CD4-positive, alpha-beta memory T cell (primary cell): ENCODE data around the gene SLC39A10. TPM values are rescaled to one million over a fixed set of nuclear protein-coding genes. Genes with fewer than 3 reads are reported as not detected.
A peak's percentile ranks its signal among the peaks of the same experiment; 100 is the strongest.

Source experiments
- CTCF ChIA-PET: fragments of 350-600 bp; sonication (Branson Sonifier 250); formaldehyde crosslinking; loops from one replicate; lab custom pipeline; 2021; ENCODE audit warnings: inconsistent platforms; ENCODE audit not compliant: partially characterized antibody; lab: Charles Lee
- POLR2A ChIA-PET: fragments of 350-600 bp; sonication (Branson Sonifier 250); formaldehyde crosslinking; loops from one replicate; lab custom pipeline; 2021; ENCODE audit not compliant: partially characterized antibody; lab: Charles Lee
- DNase-seq, 5 donors: peaks; one replicate each; pipeline versions ENCODE4 v3.0.0 to v3.0.0-alpha.2; 2020 to 2022; ENCODE audit warnings: mixed read lengths in 1 of 5
- H3K27ac ChIP-seq: one replicate; pipeline ENCODE4 v1.7.0; 2013; ENCODE audit warnings: low read depth, low read length
- H3K27me3 ChIP-seq: 2 replicates; pipeline ENCODE4 v1.7.0; 2013; ENCODE audit warnings: mild to moderate bottlenecking, low read length, moderate library complexity; ENCODE audit not compliant: insufficient read depth
- H3K36me3 ChIP-seq: 2 replicates; pipeline ENCODE4 v1.7.0; 2013; ENCODE audit warnings: mild to moderate bottlenecking, low read length, moderate library complexity; ENCODE audit not compliant: insufficient read depth
- H3K4me1 ChIP-seq: 2 replicates; pipeline ENCODE4 v1.7.0; 2013; ENCODE audit warnings: mild to moderate bottlenecking, low read length, moderate library complexity; ENCODE audit not compliant: insufficient read depth
- H3K4me3 ChIP-seq, 2 donors: one replicate each; pipeline ENCODE4 v1.7.0; 2013; ENCODE audit warnings: low read length in 2 of 2, mild to moderate bottlenecking in 1 of 2
- H3K9me3 ChIP-seq, 2 donors: one replicate each; pipeline ENCODE4 v1.7.0; 2013; ENCODE audit warnings: low read length in 2 of 2, control low read depth in 1 of 2; ENCODE audit not compliant: control insufficient read depth in 1 of 2
- H3K27ac Mint-ChIP-seq, 7 donors: one replicate each; pipeline ENCODE4 v1.8.0; 2020 to 2021; ENCODE audit warnings: mixed read lengths in 7 of 7, mild to moderate bottlenecking in 6 of 7, inconsistent platforms in 3 of 7, moderate library complexity in 3 of 7
- H3K27me3 Mint-ChIP-seq, 2 donors: one replicate each; pipeline ENCODE4 v1.8.0; 2020 to 2021; ENCODE audit warnings: mixed read lengths in 2 of 2
- H3K36me3 Mint-ChIP-seq, 2 donors: one replicate each; pipeline ENCODE4 v1.8.0; 2020 to 2021; ENCODE audit warnings: mixed read lengths in 2 of 2, inconsistent platforms in 1 of 2, mild to moderate bottlenecking in 1 of 2
- H3K4me1 Mint-ChIP-seq, 4 donors: one replicate each; pipeline ENCODE4 v1.8.0; 2020 to 2021; ENCODE audit warnings: mixed read lengths in 4 of 4, mild to moderate bottlenecking in 1 of 4
- H3K4me3 Mint-ChIP-seq, 8 donors: one replicate each; pipeline ENCODE4 v1.8.0; 2020 to 2021; ENCODE audit warnings: mixed read lengths in 8 of 8, mild to moderate bottlenecking in 7 of 8, moderate library complexity in 6 of 8, inconsistent platforms in 3 of 8
- H3K9me3 Mint-ChIP-seq, 8 donors: one replicate each; pipeline ENCODE4 v1.8.0; 2020 to 2021; ENCODE audit warnings: mixed read lengths in 8 of 8, mild to moderate bottlenecking in 5 of 8, inconsistent platforms in 3 of 8, moderate library complexity in 1 of 8
- intact Hi-C: fragments of 100-400 bp; cut with micrococcal nuclease; formaldehyde crosslinking; loops from one replicate; pipeline ENCODE4 v1.15.1; 2023
- polyA plus RNA-seq, 2 donors: library from polyadenylated mRNA; unstranded; fragments of 300-500 nt; fragmentation: Illumina TruSeq; gene quantifications; one replicate each; pipeline ENCODE4 v1.2.3, GENCODE V29; 2021
- total RNA-seq, 2 experiments: library from RNA; stranded (reverse); gene quantifications; one replicate each; pipeline ENCODE4 v1.2.3, GENCODE V29; 2021

The SLC39A10 gene
- total and polyA plus RNA-seq, 4 experiments from 2014 or later, result 5.9 to 102 (median 54.4) TPM

- Mint-ChIP-seq H3K9me3 (no peaks in the 10 kb centered on the region), H3K27me3 (no peaks in the 10 kb centered on the region), H3K36me3 (peaks cover 58 to 68% of the 10 kb centered on the region in 2 donors), H3K27ac (peak overlapping the region in 2 of 7 donors; percentile 5 to 44), H3K4me1 (peaks cover 2 to 5% (median 3%) of the 10 kb centered on the region in 4 donors), H3K4me3 (no peak overlapping the region)
- no peaks in the 10 kb centered on the region for H3K9me3 ChIP-seq
- POLR2A ChIA-PET, result no interaction called here
- no peak overlapping the region for H3K4me3 ChIP-seq
- H3K36me3 ChIP-seq, result peaks cover 8% of the 10 kb centered on the region
- H3K27me3 ChIP-seq, result no peaks in the 10 kb centered on the region
- no peak for DNase-seq
- no peak overlapping the region for H3K27ac ChIP-seq
- H3K4me1 ChIP-seq, result no peaks in the 10 kb centered on the region
- intact Hi-C loops, result no loop called here
- CTCF ChIA-PET, result no interaction called here
Observed at GRCh38 chr2:195709901-195710806, 53.1 kb downstream of the SLC39A10 start.

- peaks cover 63 to 71% of the 10 kb centered on the region in 2 donors for H3K36me3 Mint-ChIP-seq
- Histone ChIP-seq H3K4me1 (no peaks in the 10 kb centered on the region), H3K27ac (no peak overlapping the region), H3K9me3 (no peaks in the 10 kb centered on the region), H3K36me3 (peaks cover 19% of the 10 kb centered on the region), H3K4me3 (no peak overlapping the region), H3K27me3 (no peaks in the 10 kb centered on the region)
- ChIA-PET CTCF (no interaction called here), POLR2A (no interaction called here)
- H3K4me1 Mint-ChIP-seq, result peaks cover 0 to 5% (median 2%) of the 10 kb centered on the region in 4 donors
- intact Hi-C loops, result no loop called here
- no peak overlapping the region for H3K4me3 Mint-ChIP-seq
- H3K27me3 Mint-ChIP-seq, result no peaks in the 10 kb centered on the region
- no peaks in the 10 kb centered on the region for H3K9me3 Mint-ChIP-seq
- peak overlapping the region in 1 of 7 donors; percentile 43 for H3K27ac Mint-ChIP-seq
- no peak for DNase-seq
Observed at GRCh38 chr2:195711478-195711877, 54.5 kb downstream of the SLC39A10 start.

GRCh38 chr2:195716466-195716865 is 59.4 kb downstream of the SLC39A10 start:
- DNase-seq, result no peak
- H3K4me3 Mint-ChIP-seq, result no peak overlapping the region
- no peaks in the 10 kb centered on the region for H3K9me3 Mint-ChIP-seq
- H3K9me3 ChIP-seq, result no peaks in the 10 kb centered on the region
- intact Hi-C loops, result no loop called here
- ChIA-PET POLR2A (no interaction called here), CTCF (no interaction called here)
- H3K36me3 ChIP-seq, result peaks cover 26% of the 10 kb centered on the region
- H3K4me3 ChIP-seq, result no peak overlapping the region
- H3K27ac Mint-ChIP-seq, result peak overlapping the region in 1 of 7 donors; percentile 16
- peaks cover 76 to 78% of the 10 kb centered on the region in 2 donors for H3K36me3 Mint-ChIP-seq
- H3K4me1 Mint-ChIP-seq, result peaks cover 0 to 10% (median 2%) of the 10 kb centered on the region in 4 donors
- no peak overlapping the region for H3K27ac ChIP-seq
- H3K27me3 Mint-ChIP-seq, result no peaks in the 10 kb centered on the region
- no peaks in the 10 kb centered on the region for H3K27me3 ChIP-seq
- no peaks in the 10 kb centered on the region for H3K4me1 ChIP-seq

- CTCF ChIA-PET, result interaction anchor here (0.8 kb wide), 1 partner anchor 61 kb away, joined by 3 read pairs; no protein-coding TSS in a partner anchor
- H3K9me3 Mint-ChIP-seq, result no peaks in the 10 kb centered on the region
- no peaks in the 10 kb centered on the region for H3K27me3 Mint-ChIP-seq
- H3K27ac Mint-ChIP-seq, result peak overlapping the region in 1 of 7 donors; percentile 10
- Histone ChIP-seq H3K27ac (no peak overlapping the region), H3K27me3 (no peaks in the 10 kb centered on the region), H3K9me3 (no peaks in the 10 kb centered on the region), H3K36me3 (peaks cover 30% of the 10 kb centered on the region), H3K4me1 (no peaks in the 10 kb centered on the region), H3K4me3 (no peak overlapping the region)
- peaks cover 83% of the 10 kb centered on the region in 2 donors for H3K36me3 Mint-ChIP-seq
- peaks cover 0 to 10% (median 2%) of the 10 kb centered on the region in 4 donors for H3K4me1 Mint-ChIP-seq
- POLR2A ChIA-PET, result interaction anchor here (0.8 kb wide), 1 partner anchor 54 kb away, joined by 3 read pairs; no protein-coding TSS in a partner anchor
- intact Hi-C loops, result no loop called here
- no peak overlapping the region for H3K4me3 Mint-ChIP-seq
- no peak for DNase-seq
Observed at GRCh38 chr2:195721042-195721441, 64.0 kb downstream of the SLC39A10 start.

GRCh38 chr2:195722075-195722474 is 65.0 kb downstream of the SLC39A10 start:
- no peaks in the 10 kb centered on the region for H3K27me3 ChIP-seq
- ChIA-PET CTCF (no interaction called here), POLR2A (no interaction called here)
- DNase-seq, result no peak
- no peak overlapping the region for H3K4me3 Mint-ChIP-seq
- no peaks in the 10 kb centered on the region for H3K9me3 Mint-ChIP-seq
- H3K27ac Mint-ChIP-seq, result peak overlapping the region in 2 of 7 donors; percentile 17 to 37
- no peak overlapping the region for H3K4me3 ChIP-seq
- no peaks in the 10 kb centered on the region for H3K27me3 Mint-ChIP-seq
- no peaks in the 10 kb centered on the region for H3K9me3 ChIP-seq
- no peaks in the 10 kb centered on the region for H3K4me1 ChIP-seq
- no peak overlapping the region for H3K27ac ChIP-seq
- intact Hi-C loops, result no loop called here
- peaks cover 20% of the 10 kb centered on the region for H3K36me3 ChIP-seq
- H3K4me1 Mint-ChIP-seq, result peaks cover 0 to 9% (median 2%) of the 10 kb centered on the region in 4 donors
- H3K36me3 Mint-ChIP-seq, result peaks cover 81 to 83% of the 10 kb centered on the region in 2 donors

- Histone ChIP-seq H3K27ac (no peak overlapping the region), H3K36me3 (peaks cover 26% of the 10 kb centered on the region), H3K9me3 (no peaks in the 10 kb centered on the region), H3K4me1 (no peaks in the 10 kb centered on the region), H3K4me3 (no peak overlapping the region), H3K27me3 (no peaks in the 10 kb centered on the region)
- no peak overlapping the region for H3K27ac Mint-ChIP-seq
- no peak for DNase-seq
- ChIA-PET POLR2A (no interaction called here), CTCF (no interaction called here)
- peaks cover 79 to 80% of the 10 kb centered on the region in 2 donors for H3K36me3 Mint-ChIP-seq
- no peaks in the 10 kb centered on the region for H3K27me3 Mint-ChIP-seq
- H3K4me1 Mint-ChIP-seq, result peaks cover 0 to 11% (median 0%) of the 10 kb centered on the region in 4 donors
- peaks cover 0 to 2% (median 0%) of the 10 kb centered on the region in 8 donors for H3K9me3 Mint-ChIP-seq
- no peak overlapping the region for H3K4me3 Mint-ChIP-seq
- intact Hi-C loops, result no loop called here
Observed at GRCh38 chr2:195727106-195727505, 70.1 kb downstream of the SLC39A10 start.

- Mint-ChIP-seq H3K36me3 (peaks cover 78 to 80% of the 10 kb centered on the region in 2 donors), H3K27ac (peak overlapping the region in 1 of 7 donors; percentile 13), H3K4me3 (no peak overlapping the region), H3K9me3 (peaks cover 0 to 2% (median 0%) of the 10 kb centered on the region in 8 donors), H3K4me1 (peaks cover 0 to 13% (median 0%) of the 10 kb centered on the region in 4 donors), H3K27me3 (no peaks in the 10 kb centered on the region)
- Histone ChIP-seq H3K9me3 (no peaks in the 10 kb centered on the region), H3K27ac (no peak overlapping the region), H3K4me3 (no peak overlapping the region), H3K27me3 (no peaks in the 10 kb centered on the region), H3K36me3 (peaks cover 16% of the 10 kb centered on the region), H3K4me1 (no peaks in the 10 kb centered on the region)
- DNase-seq, result no peak
- ChIA-PET POLR2A (no interaction called here), CTCF (no interaction called here)
- intact Hi-C loops, result no loop called here
Observed at GRCh38 chr2:195730912-195731311, 73.9 kb downstream of the SLC39A10 start.
